ENCODE measurements around the gene ACAP2.
"Not testable (repeated sequence)": the region's sequence is repeated elsewhere in the genome, so short reads cannot be mapped to it uniquely, and the experiment has no call there.

The ACAP2 gene

GRCh38 chr3:195247086-195247862 is 195.5 kb downstream of the ACAP2 start:
- DNase-seq = no peak

GRCh38 chr3:195246581-195246995 is 196.2 kb downstream of the ACAP2 start:
- DNase-seq = no peak

GRCh38 chr3:195245531-195245951 is 197.3 kb downstream of the ACAP2 start:
- no peak for DNase-seq

GRCh38 chr3:195241592-195242355 is 201.0 kb downstream of the ACAP2 start:
- DNase-seq = no peak

- no peak for DNase-seq
Observed at GRCh38 chr3:195240939-195241338, 201.9 kb downstream of the ACAP2 start.

- no peak for DNase-seq
Observed at GRCh38 chr3:195240171-195240701, 202.6 kb downstream of the ACAP2 start.

GRCh38 chr3:195239121-195239520 is 203.7 kb downstream of the ACAP2 start:
- DNase-seq = no peak

- no peak for DNase-seq
Observed at GRCh38 chr3:195238586-195239118, 204.2 kb downstream of the ACAP2 start.

GRCh38 chr3:195238081-195238571 is 204.7 kb downstream of the ACAP2 start:
- no peak for DNase-seq

GRCh38 chr3:195236801-195237570 is 205.8 kb downstream of the ACAP2 start:
- DNase-seq = no peak

- no peak for DNase-seq
Observed at GRCh38 chr3:195236076-195236798, 206.6 kb downstream of the ACAP2 start.

- no peak for DNase-seq
Observed at GRCh38 chr3:195230244-195230643, 212.6 kb downstream of the ACAP2 start.

- not testable (repeated sequence) for DNase-seq
Observed at GRCh38 chr3:195228886-195229285, 213.9 kb downstream of the ACAP2 start.

- DNase-seq = no peak
Observed at GRCh38 chr3:195227871-195228270, 214.9 kb downstream of the ACAP2 start.

GRCh38 chr3:195226900-195227447 is 215.8 kb downstream of the ACAP2 start:
- no peak for DNase-seq

- DNase-seq = no peak
Observed at GRCh38 chr3:195226445-195226844, 216.4 kb downstream of the ACAP2 start.

GRCh38 chr3:195224980-195225580 is 217.7 kb downstream of the ACAP2 start:
- DNase-seq = no peak
